ENCODE results near the gene PTS.

The PTS gene

DNA sequence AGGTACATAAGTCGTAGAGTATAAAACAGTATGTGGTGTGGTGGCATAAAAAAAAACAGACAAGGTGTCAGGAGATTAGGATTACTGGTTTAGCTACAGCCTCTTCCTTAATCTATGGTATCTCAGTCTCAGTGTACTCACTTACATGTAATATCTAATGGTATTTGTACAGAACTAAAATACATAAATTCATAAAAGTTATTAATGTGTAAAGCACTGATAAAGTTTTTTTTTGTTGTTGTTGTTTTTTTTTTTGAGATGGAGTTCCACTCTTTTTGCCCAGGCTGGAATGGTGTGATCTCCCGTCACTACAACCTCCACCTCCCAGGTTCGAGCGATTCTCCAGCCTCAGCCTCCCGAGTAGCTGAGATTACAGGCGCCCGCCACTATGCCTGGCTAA lies 2.9 kb downstream of the PTS start:
- Histone ChIP-seq H3K9me3 (ENCODE audit: control insufficient read depth, low read length) (no peaks in the 10 kb centered on the region), H3K4me3 (ENCODE audit: insufficient read depth, low read depth, low read length, poor library complexity, severe bottlenecking) (no peak overlapping the region), H3K27me3 (replicated peaks; ENCODE audit: control insufficient read depth, insufficient read depth, low read length, poor library complexity, severe bottlenecking) (no peaks in the 10 kb centered on the region), H3K27ac (ENCODE audit: insufficient read depth, low read length, poor library complexity, severe bottlenecking) (no peak overlapping the region), H3K4me1 (ENCODE audit: control insufficient read depth, insufficient read depth, low read length, poor library complexity, severe bottlenecking) (peaks cover 14% of the 10 kb centered on the region), H3K36me3 (ENCODE audit: control insufficient read depth, insufficient read depth, low read length) (peaks cover 24% of the 10 kb centered on the region)
- DNase-seq: no peak

DNA sequence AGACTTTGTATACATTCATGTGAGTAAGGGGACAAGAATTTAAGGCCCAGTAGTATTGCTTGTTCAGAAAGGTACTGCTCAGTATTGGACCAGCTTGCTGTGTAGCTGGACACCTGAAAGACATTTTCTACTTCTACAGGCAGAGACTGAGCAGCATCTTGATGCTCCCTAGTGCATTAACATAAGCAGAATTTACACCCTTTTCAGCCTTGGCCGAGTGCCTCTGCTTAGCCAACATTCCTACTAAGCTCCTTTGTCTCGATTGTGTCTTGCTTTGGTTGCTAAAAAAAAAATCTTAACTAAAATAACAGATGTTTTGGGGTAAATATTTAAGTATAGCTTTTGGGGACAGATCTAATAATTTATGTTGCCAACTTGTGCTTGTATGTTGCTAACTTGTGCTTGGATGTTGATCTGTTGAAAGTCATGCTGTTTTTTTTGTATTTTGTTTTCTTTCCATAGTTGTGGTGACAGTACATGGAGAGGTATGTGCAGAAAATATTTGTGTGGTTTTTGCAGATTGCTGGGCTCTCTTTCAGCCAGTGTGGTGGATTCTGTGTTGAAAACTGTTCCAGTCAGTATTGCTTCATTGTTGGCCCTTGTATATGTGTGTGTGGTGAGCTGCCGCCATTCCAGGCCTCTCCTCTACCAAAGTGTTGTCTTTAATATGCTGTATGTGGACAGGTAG lies 3.7 kb downstream of the PTS start:
- Histone ChIP-seq H3K4me3 (ENCODE audit: insufficient read depth, low read depth, low read length, poor library complexity, severe bottlenecking) (no peak overlapping the region), H3K4me1 (ENCODE audit: control insufficient read depth, insufficient read depth, low read length, poor library complexity, severe bottlenecking) (peaks cover 14% of the 10 kb centered on the region), H3K27me3 (replicated peaks; ENCODE audit: control insufficient read depth, insufficient read depth, low read length, poor library complexity, severe bottlenecking) (no peaks in the 10 kb centered on the region), H3K36me3 (ENCODE audit: control insufficient read depth, insufficient read depth, low read length) (peaks cover 30% of the 10 kb centered on the region), H3K9me3 (ENCODE audit: control insufficient read depth, low read length) (no peaks in the 10 kb centered on the region), H3K27ac (ENCODE audit: insufficient read depth, low read length, poor library complexity, severe bottlenecking) (no peak overlapping the region)
- DNase-seq: no peak

DNA sequence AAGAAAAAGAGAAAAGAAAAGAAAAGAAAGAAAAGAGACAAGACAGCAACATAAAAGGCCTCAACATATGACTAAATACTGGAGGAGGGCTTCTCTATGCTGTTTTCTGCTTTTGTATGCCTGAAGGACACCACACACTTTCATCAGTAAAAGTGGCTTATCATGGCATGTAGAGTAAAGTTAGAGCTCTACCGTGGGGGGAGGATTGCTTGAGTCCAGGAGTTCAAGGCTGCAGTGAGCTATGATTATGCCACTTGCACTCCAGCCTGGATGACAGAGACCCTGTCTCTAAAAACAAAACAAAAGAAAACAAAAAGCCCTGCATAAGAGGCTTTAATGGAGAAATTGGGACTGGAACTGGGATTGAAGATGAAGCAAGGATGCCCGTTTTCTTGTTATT lies 5.7 kb downstream of the PTS start:
- H3K27me3 ChIP-seq (replicated peaks; ENCODE audit: control insufficient read depth, insufficient read depth, low read length, poor library complexity, severe bottlenecking): no peaks in the 10 kb centered on the region
- H3K4me1 ChIP-seq (ENCODE audit: control insufficient read depth, insufficient read depth, low read length, poor library complexity, severe bottlenecking): peaks cover 7% of the 10 kb centered on the region
- no peak overlapping the region for H3K27ac ChIP-seq (ENCODE audit: insufficient read depth, low read length, poor library complexity, severe bottlenecking)
- no peak for DNase-seq
- peaks cover 47% of the 10 kb centered on the region for H3K36me3 ChIP-seq (ENCODE audit: control insufficient read depth, insufficient read depth, low read length)
- no peaks in the 10 kb centered on the region for H3K9me3 ChIP-seq (ENCODE audit: control insufficient read depth, low read length)
- H3K4me3 ChIP-seq (ENCODE audit: insufficient read depth, low read depth, low read length, poor library complexity, severe bottlenecking): no peak overlapping the region

DNA sequence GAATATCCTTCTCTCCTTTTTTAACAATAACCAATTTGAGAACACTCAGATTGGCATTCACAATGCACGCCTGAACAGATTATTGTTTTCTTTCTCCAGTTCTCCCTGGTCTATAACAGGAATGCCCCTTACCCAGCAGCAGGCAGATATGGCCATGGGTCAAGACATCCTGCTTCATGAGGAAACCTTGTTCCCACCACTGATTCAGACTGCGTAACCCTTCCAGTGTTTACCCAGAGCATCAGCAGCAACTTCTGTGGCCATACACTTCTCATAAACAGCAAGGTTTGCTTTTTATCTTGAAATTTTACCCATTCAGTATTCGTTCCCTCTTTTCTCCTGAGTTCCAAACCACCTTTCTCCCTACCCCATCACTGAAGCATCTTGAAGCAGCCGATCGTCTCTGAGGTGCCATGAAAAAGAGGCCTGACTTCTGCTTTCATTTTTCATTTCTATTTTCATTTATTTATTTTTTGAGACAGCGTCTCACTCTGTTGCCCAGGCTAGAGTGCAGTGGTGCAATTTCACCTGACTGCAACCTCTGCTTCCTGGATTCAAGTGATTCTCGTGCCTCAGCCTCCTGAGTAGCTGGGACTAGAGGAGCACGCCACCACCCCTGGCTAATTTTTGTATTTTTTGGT lies 9.6 kb downstream of the PTS start:
- Histone ChIP-seq H3K9me3 (ENCODE audit: control insufficient read depth, low read length) (no peaks in the 10 kb centered on the region), H3K4me3 (ENCODE audit: insufficient read depth, low read depth, low read length, poor library complexity, severe bottlenecking) (no peak overlapping the region), H3K27me3 (replicated peaks; ENCODE audit: control insufficient read depth, insufficient read depth, low read length, poor library complexity, severe bottlenecking) (no peaks in the 10 kb centered on the region), H3K27ac (ENCODE audit: insufficient read depth, low read length, poor library complexity, severe bottlenecking) (no peak overlapping the region), H3K36me3 (ENCODE audit: control insufficient read depth, insufficient read depth, low read length) (peaks cover 57% of the 10 kb centered on the region), H3K4me1 (ENCODE audit: control insufficient read depth, insufficient read depth, low read length, poor library complexity, severe bottlenecking) (no peaks in the 10 kb centered on the region)
- DNase-seq: no peak

DNA sequence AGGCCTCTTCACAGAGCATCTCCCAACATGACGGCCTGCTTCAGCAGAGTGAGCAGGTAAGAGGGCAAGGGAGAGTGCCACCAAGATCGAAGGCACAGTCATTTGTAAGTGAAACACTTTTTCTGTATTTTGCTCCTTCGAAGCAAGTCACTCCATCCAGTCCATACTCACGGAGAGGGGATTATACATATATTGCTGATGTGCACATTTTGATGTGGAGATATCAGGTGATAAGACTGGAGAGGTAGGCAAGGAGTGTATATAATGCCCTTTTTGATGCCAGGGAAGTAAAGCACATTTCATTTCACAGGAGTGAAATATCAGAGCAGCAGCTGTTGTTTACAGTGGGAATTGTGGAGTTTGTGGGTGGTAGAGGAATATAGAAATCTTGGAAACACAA lies 11.2 kb downstream of the PTS start:
- Histone ChIP-seq H3K4me1 (ENCODE audit: control insufficient read depth, insufficient read depth, low read length, poor library complexity, severe bottlenecking) (no peaks in the 10 kb centered on the region), H3K27me3 (replicated peaks; ENCODE audit: control insufficient read depth, insufficient read depth, low read length, poor library complexity, severe bottlenecking) (no peaks in the 10 kb centered on the region), H3K36me3 (ENCODE audit: control insufficient read depth, insufficient read depth, low read length) (peaks cover 56% of the 10 kb centered on the region), H3K9me3 (ENCODE audit: control insufficient read depth, low read length) (no peaks in the 10 kb centered on the region), H3K4me3 (ENCODE audit: insufficient read depth, low read depth, low read length, poor library complexity, severe bottlenecking) (no peak overlapping the region), H3K27ac (ENCODE audit: insufficient read depth, low read length, poor library complexity, severe bottlenecking) (no peak overlapping the region)
- DNase-seq: no peak

DNA sequence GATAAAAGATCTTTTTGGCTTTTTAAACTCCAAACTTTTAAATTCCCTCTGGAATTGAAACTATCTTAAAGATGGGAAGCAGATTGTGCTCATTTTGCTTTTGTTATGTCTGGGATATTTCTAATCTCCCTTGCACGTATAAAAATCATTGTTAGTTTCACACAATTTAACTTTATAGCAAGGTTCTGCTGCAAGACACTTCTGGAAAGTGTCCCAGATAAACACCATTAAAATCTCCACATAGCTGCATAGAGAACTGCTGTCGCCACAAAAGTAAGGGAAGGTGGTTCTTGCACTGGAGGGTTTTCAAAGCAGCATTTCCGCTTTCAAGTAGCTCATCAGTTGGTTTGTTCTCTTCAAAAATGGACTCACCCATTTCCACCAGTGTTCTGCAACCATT lies 11.8 kb downstream of the PTS start:
- DNase-seq: no peak

DNA sequence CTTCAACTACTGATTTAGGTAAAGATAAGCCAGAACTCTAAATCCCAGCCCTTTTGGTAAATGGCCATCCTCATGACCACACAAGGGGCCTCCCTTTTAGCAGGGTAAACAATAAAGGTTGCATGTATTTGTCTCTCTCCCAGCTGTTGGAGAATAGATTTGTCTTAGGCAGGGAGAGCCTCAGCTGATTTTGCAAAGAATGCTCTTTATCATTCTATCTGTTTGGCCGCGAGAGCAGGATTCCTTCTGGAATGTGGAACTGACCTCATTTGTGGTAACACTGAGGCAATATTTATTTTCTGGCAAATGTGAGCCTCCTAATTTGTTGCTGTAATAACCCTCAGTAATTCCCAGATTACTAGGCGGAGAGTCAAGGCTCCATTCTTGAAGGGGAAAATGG lies 15.3 kb downstream of the PTS start:
- H3K4me3 ChIP-seq (ENCODE audit: insufficient read depth, low read depth, low read length, poor library complexity, severe bottlenecking): no peak overlapping the region
- H3K9me3 ChIP-seq (ENCODE audit: control insufficient read depth, low read length): no peaks in the 10 kb centered on the region
- H3K27me3 ChIP-seq (replicated peaks; ENCODE audit: control insufficient read depth, insufficient read depth, low read length, poor library complexity, severe bottlenecking): no peaks in the 10 kb centered on the region
- H3K27ac ChIP-seq (ENCODE audit: insufficient read depth, low read length, poor library complexity, severe bottlenecking): no peak overlapping the region
- peaks cover 22% of the 10 kb centered on the region for H3K36me3 ChIP-seq (ENCODE audit: control insufficient read depth, insufficient read depth, low read length)
- no peaks in the 10 kb centered on the region for H3K4me1 ChIP-seq (ENCODE audit: control insufficient read depth, insufficient read depth, low read length, poor library complexity, severe bottlenecking)
- no peak for DNase-seq

More for the DNA sequence above, 11.8 kb downstream of the PTS start:
- Histone ChIP-seq H3K27ac (ENCODE audit: insufficient read depth, low read length, poor library complexity, severe bottlenecking) (no peak overlapping the region), H3K9me3 (ENCODE audit: control insufficient read depth, low read length) (no peaks in the 10 kb centered on the region), H3K4me3 (ENCODE audit: insufficient read depth, low read depth, low read length, poor library complexity, severe bottlenecking) (no peak overlapping the region), H3K4me1 (ENCODE audit: control insufficient read depth, insufficient read depth, low read length, poor library complexity, severe bottlenecking) (no peaks in the 10 kb centered on the region), H3K27me3 (replicated peaks; ENCODE audit: control insufficient read depth, insufficient read depth, low read length, poor library complexity, severe bottlenecking) (no peaks in the 10 kb centered on the region), H3K36me3 (ENCODE audit: control insufficient read depth, insufficient read depth, low read length) (peaks cover 52% of the 10 kb centered on the region)

DNA sequence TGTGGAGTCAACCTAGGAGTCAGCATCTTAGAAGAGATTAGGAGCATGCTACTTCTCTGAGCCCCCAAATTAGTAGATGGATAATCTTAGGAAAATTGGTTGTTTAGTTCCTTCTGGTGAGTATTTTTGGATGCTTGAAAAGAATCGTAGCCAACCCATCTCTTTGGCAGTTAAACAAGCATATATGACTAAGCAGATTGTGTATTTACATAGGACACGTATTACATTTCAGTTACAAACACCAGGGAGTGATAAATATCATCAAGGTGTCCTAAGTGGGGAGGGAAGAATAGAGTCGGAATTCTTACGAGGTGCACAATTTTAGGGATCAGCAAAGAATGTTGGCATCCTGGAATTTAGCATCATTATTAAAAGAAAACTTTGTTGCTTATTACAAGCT lies 21.0 kb downstream of the PTS start:
- no peaks in the 10 kb centered on the region for H3K9me3 ChIP-seq (ENCODE audit: control insufficient read depth, low read length)
- no peak for DNase-seq
- no peaks in the 10 kb centered on the region for H3K4me1 ChIP-seq (ENCODE audit: control insufficient read depth, insufficient read depth, low read length, poor library complexity, severe bottlenecking)
- H3K36me3 ChIP-seq (ENCODE audit: control insufficient read depth, insufficient read depth, low read length): no peaks in the 10 kb centered on the region
- H3K27me3 ChIP-seq (replicated peaks; ENCODE audit: control insufficient read depth, insufficient read depth, low read length, poor library complexity, severe bottlenecking): no peaks in the 10 kb centered on the region
- H3K4me3 ChIP-seq (ENCODE audit: insufficient read depth, low read depth, low read length, poor library complexity, severe bottlenecking): no peak overlapping the region
- no peak overlapping the region for H3K27ac ChIP-seq (ENCODE audit: insufficient read depth, low read length, poor library complexity, severe bottlenecking)

DNA sequence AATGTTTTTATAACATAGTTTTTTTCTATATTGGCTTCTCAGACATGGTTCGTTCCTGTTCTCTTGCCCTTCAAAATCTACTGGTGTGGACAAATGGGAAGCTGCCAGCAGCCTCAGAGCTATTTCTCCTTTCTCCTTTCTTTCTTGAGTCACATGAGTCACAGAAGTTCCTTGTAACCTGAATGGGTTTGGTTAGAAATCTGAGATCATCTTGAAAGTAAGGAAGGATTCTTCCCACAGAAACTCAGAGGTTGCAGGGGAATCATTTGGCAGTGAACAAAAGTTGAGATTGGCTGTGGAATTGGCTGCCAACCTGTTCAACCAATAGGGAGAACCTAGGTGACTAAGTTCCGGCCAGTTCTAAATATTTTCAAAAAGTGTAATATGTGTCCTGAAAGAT lies 22.0 kb downstream of the PTS start:
- no peak for DNase-seq
- Histone ChIP-seq H3K4me1 (ENCODE audit: control insufficient read depth, insufficient read depth, low read length, poor library complexity, severe bottlenecking) (no peaks in the 10 kb centered on the region), H3K4me3 (ENCODE audit: insufficient read depth, low read depth, low read length, poor library complexity, severe bottlenecking) (no peak overlapping the region)

DNA sequence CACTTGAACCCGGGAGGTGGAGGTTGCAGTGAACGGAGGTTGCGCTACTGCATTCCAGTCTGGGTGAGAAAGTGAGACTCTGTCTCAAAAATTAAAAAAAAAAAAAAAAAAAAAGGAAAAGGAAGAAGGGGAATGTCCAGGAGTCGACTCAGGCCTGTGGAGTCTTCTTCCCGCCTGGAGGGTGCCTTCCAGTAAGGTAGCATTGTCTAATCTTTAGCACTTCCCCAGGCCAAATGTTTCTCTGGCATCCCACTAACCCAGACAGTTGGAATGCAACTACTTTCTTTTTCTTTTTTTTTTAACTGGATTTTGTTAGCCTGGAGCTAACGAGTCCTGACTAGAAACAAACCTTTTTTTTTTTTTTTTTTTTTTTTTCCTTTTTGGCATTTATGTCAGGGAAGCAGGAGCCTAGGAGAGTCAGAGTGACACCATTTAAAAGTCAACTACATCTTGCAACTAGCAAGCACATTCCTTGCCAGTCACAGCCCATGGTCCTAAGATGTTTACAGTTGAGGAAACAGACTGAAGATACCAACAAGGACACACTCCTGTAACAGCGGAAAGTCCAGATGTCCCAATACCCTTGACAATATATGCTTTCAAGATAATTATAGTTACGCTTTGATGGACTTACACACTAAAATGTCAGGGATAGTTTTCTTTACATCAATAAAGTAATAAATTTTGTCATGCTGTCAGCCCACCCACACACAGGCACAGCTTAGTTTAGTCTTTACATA lies 23.8 kb downstream of the PTS start:
- H3K4me1 ChIP-seq (ENCODE audit: control insufficient read depth, insufficient read depth, low read length, poor library complexity, severe bottlenecking): no peaks in the 10 kb centered on the region
- no peak for DNase-seq
- H3K9me3 ChIP-seq (ENCODE audit: control insufficient read depth, low read length): no peaks in the 10 kb centered on the region
- H3K27ac ChIP-seq (ENCODE audit: insufficient read depth, low read length, poor library complexity, severe bottlenecking): no peak overlapping the region
- H3K4me3 ChIP-seq (ENCODE audit: insufficient read depth, low read depth, low read length, poor library complexity, severe bottlenecking): no peak overlapping the region
- no peaks in the 10 kb centered on the region for H3K36me3 ChIP-seq (ENCODE audit: control insufficient read depth, insufficient read depth, low read length)
- no peaks in the 10 kb centered on the region for H3K27me3 ChIP-seq (replicated peaks; ENCODE audit: control insufficient read depth, insufficient read depth, low read length, poor library complexity, severe bottlenecking)

More for the DNA sequence above, 22.0 kb downstream of the PTS start:
- Histone ChIP-seq H3K36me3 (ENCODE audit: control insufficient read depth, insufficient read depth, low read length) (no peaks in the 10 kb centered on the region), H3K9me3 (ENCODE audit: control insufficient read depth, low read length) (no peaks in the 10 kb centered on the region), H3K27ac (ENCODE audit: insufficient read depth, low read length, poor library complexity, severe bottlenecking) (no peak overlapping the region), H3K27me3 (replicated peaks; ENCODE audit: control insufficient read depth, insufficient read depth, low read length, poor library complexity, severe bottlenecking) (no peaks in the 10 kb centered on the region)
